H1 (cell line): ENCODE results near the gene BNC2. TPM values are rescaled to one million over a fixed set of nuclear protein-coding genes. Genes with fewer than 3 reads are reported as not detected.

Source experiments
- CTCF ChIA-PET: fragments of 300-600 bp; sonication (Branson Sonifier 250); formaldehyde crosslinking; loops from one replicate; lab custom pipeline; 2021; ENCODE audit not compliant: partially characterized antibody; lab: Charles Lee
- POLR2A ChIA-PET: fragments of 300-600 bp; sonication (Branson Sonifier 250); formaldehyde crosslinking; loops from one replicate; lab custom pipeline; 2021; ENCODE audit warnings: inconsistent platforms; ENCODE audit not compliant: partially characterized antibody; lab: Charles Lee
- DNase-seq, 2 experiments: peaks; one replicate each; pipeline versions ENCODE4 v3.0.0 to v3.0.0-alpha.2; 2010 to 2022; ENCODE audit warnings: low spot score in 2 of 2, low read depth in 1 of 2, mixed read lengths in 1 of 2
- FAIRE-seq: peaks from 2 replicates; lab custom pipeline; 2011; peaks lifted over from hg19 to GRCh38; lab: Jason Lieb, UNC
- H2AFZ ChIP-seq: 2 replicates; pipeline ENCODE4 v1.8.1; 2012; ENCODE audit warnings: low read length, inconsistent platforms
- H2AK5ac ChIP-seq: 2 replicates; pipeline ENCODE4 v1.6.1; 2013; ENCODE audit warnings: low read depth, low read length
- H2BK120ac ChIP-seq: replicated peaks from 2 replicates; pipeline ENCODE3; 2013; ENCODE audit warnings: low read depth, low read length, inconsistent platforms
- H2BK12ac ChIP-seq: 2 replicates; pipeline ENCODE4 v1.6.1; 2013; ENCODE audit warnings: low read depth, low read length
- H2BK15ac ChIP-seq: 2 replicates; pipeline ENCODE4 v1.6.1; 2013; ENCODE audit warnings: low read length
- H2BK20ac ChIP-seq: 2 replicates; pipeline ENCODE4 v1.6.1; 2013; ENCODE audit warnings: low read length
- H2BK5ac ChIP-seq: 2 replicates; pipeline ENCODE4 v1.6.1; 2013; ENCODE audit warnings: low read depth, low read length
- H3K14ac ChIP-seq: 2 replicates; pipeline ENCODE4 v1.6.1; 2013; ENCODE audit warnings: inconsistent platforms; ENCODE audit not compliant: insufficient read length
- H3K18ac ChIP-seq: 2 replicates; pipeline ENCODE4 v1.6.1; 2013; ENCODE audit warnings: low read length; ENCODE audit errors: extremely low read depth
- H3K23ac ChIP-seq: 2 replicates; pipeline ENCODE4 v1.6.1; 2013; ENCODE audit warnings: inconsistent platforms; ENCODE audit not compliant: insufficient read length
- H3K23me2 ChIP-seq: 2 replicates; pipeline ENCODE4 v1.6.1; 2013; ENCODE audit warnings: low read depth, low read length
- H3K27ac ChIP-seq: 2 replicates; pipeline ENCODE4 v1.6.1; 2011; ENCODE audit warnings: low read depth, low read length, inconsistent platforms
- H3K27me3 ChIP-seq, 4 experiments: replicated peaks in 1 of 4; 1 replicate in 1 of 4; 2 replicates in 3 of 4; pipeline versions ENCODE4 v1.6.1 to v1.8.1; 2011 to 2013; ENCODE audit warnings: low read length in 3 of 4, mild to moderate bottlenecking in 3 of 4, inconsistent platforms in 2 of 4, mixed read lengths in 2 of 4, moderate library complexity in 1 of 4; ENCODE audit not compliant: control insufficient read depth in 3 of 4, insufficient read depth in 3 of 4; ENCODE audit errors: extremely low read depth in 1 of 4
- H3K36me3 ChIP-seq, 4 experiments: 2 replicates each; pipeline versions ENCODE4 v1.6.1 to v1.8.1; 2011 to 2013; ENCODE audit warnings: mild to moderate bottlenecking in 4 of 4, low read length in 3 of 4, moderate library complexity in 2 of 4, control low read depth in 1 of 4, inconsistent platforms in 1 of 4; ENCODE audit not compliant: insufficient read depth in 4 of 4, control insufficient read depth in 2 of 4
- H3K4ac ChIP-seq: replicated peaks from 2 replicates; pipeline ENCODE3; 2013; ENCODE audit warnings: low read length, low read depth, mixed read lengths, inconsistent platforms; ENCODE audit not compliant: insufficient read length
- H3K4me1 ChIP-seq, 4 experiments: replicated peaks in 1 of 4; 1 replicate in 1 of 4; 2 replicates in 3 of 4; pipeline versions ENCODE4 v1.6.1 to v1.8.1; 2011 to 2013; ENCODE audit warnings: low read length in 3 of 4, inconsistent platforms in 2 of 4, mixed read lengths in 1 of 4; ENCODE audit not compliant: insufficient read depth in 4 of 4, control insufficient read depth in 3 of 4
- H3K4me2 ChIP-seq, 2 experiments: 2 replicates each; pipeline versions ENCODE4 v1.6.1 to v1.8.1; 2011 to 2013; ENCODE audit warnings: low read depth in 2 of 2, low read length in 2 of 2, control low read depth in 1 of 2, inconsistent platforms in 1 of 2, mild to moderate bottlenecking in 1 of 2; ENCODE audit not compliant: insufficient read depth in 1 of 2
- H3K4me3 ChIP-seq, 4 experiments: fragments of 200-600, 300-600 bp in 1 of 4; sonication (generic), shearing (Covaris generic), sonication (Bioruptor Twin) in 1 of 4; 2 replicates each; pipeline versions ENCODE4 v1.5.1 to v1.8.1; 2011 to 2016; ENCODE audit warnings: low read length in 4 of 4, low read depth in 3 of 4, control low read depth in 2 of 4, inconsistent platforms in 2 of 4, mild to moderate bottlenecking in 2 of 4, mixed read lengths in 1 of 4, moderate library complexity in 1 of 4; ENCODE audit not compliant: insufficient read depth in 2 of 4; ENCODE audit errors: extremely low read depth in 1 of 4
- H3K56ac ChIP-seq: replicated peaks from 2 replicates; pipeline ENCODE3; 2013; ENCODE audit warnings: low read depth, mild to moderate bottlenecking, mixed read lengths, low read length, inconsistent platforms; ENCODE audit not compliant: insufficient read length
- H3K79me1 ChIP-seq: 2 replicates; pipeline ENCODE4 v1.6.1; 2013; ENCODE audit warnings: low read depth, low read length, control low read depth
- H3K79me2 ChIP-seq, 2 experiments: 2 replicates each; pipeline versions ENCODE4 v1.6.1 to v1.8.1; 2012 to 2013; ENCODE audit warnings: low read length in 2 of 2, mild to moderate bottlenecking in 2 of 2, inconsistent platforms in 1 of 2; ENCODE audit not compliant: insufficient read depth in 2 of 2, control insufficient read depth in 1 of 2
- H3K9ac ChIP-seq, 4 experiments: replicated peaks in 1 of 4; 1 replicate in 1 of 4; 2 replicates in 3 of 4; pipeline versions ENCODE4 v1.6.1 to v1.8.1; 2011 to 2013; ENCODE audit warnings: low read depth in 3 of 4, low read length in 3 of 4, control low read depth in 2 of 4, mild to moderate bottlenecking in 2 of 4, moderate library complexity in 2 of 4, inconsistent platforms in 1 of 4; ENCODE audit errors: extremely low read depth in 1 of 4
- H3K9me3 ChIP-seq, 2 experiments: 2 replicates each; pipeline versions ENCODE4 v1.6.1 to v1.8.1; 2012 to 2013; ENCODE audit warnings: mild to moderate bottlenecking in 2 of 2, moderate library complexity in 2 of 2, control low read depth in 1 of 2, inconsistent platforms in 1 of 2, low read depth in 1 of 2, low read length in 1 of 2, mixed read lengths in 1 of 2; ENCODE audit not compliant: insufficient read depth in 2 of 2
- H4K20me1 ChIP-seq, 2 experiments: replicated peaks in 1 of 2; 2 replicates each; pipeline versions ENCODE3 to v1.8.1; 2011 to 2013; ENCODE audit warnings: inconsistent platforms in 2 of 2, low read length in 2 of 2, mild to moderate bottlenecking in 1 of 2; ENCODE audit not compliant: insufficient read depth in 2 of 2, control insufficient read depth in 1 of 2
- H4K5ac ChIP-seq: 2 replicates; pipeline ENCODE4 v1.6.1; 2013; ENCODE audit warnings: low read length, low read depth, mixed read lengths, inconsistent platforms; ENCODE audit not compliant: insufficient read length
- H4K8ac ChIP-seq: 2 replicates; pipeline ENCODE4 v1.8.0; 2013; ENCODE audit warnings: mild to moderate bottlenecking, moderate library complexity, low read length, inconsistent platforms; ENCODE audit not compliant: insufficient read depth; ENCODE audit errors: extremely low read depth
- H4K91ac ChIP-seq: replicated peaks from 2 replicates; pipeline ENCODE3; 2013; ENCODE audit warnings: low read length, mixed read lengths, inconsistent platforms; ENCODE audit not compliant: insufficient read length
- GABPA ChIP-seq: IDR thresholded peaks from 2 replicates; pipeline ENCODE4 v1.6.1; 2011; ENCODE audit warnings: mild to moderate bottlenecking, low read length, moderate library complexity, borderline replicate concordance; ENCODE audit not compliant: insufficient read depth
- JUND ChIP-seq: IDR thresholded peaks from 2 replicates; pipeline ENCODE4 v1.6.1; 2011; ENCODE audit warnings: mild to moderate bottlenecking, improper control_type of control experiment, low read length
- KDM1A ChIP-seq: fragments of 200-600, 300-600 bp; sonication (generic); IDR thresholded peaks from 2 replicates; pipeline ENCODE4 v1.7.1; 2016; ENCODE audit warnings: mild to moderate bottlenecking, low read length, borderline replicate concordance
- SIX5 ChIP-seq: IDR thresholded peaks from 2 replicates; pipeline ENCODE4 v1.6.1; 2011; ENCODE audit warnings: mild to moderate bottlenecking, low read depth, low read length
- TAF1 ChIP-seq: IDR thresholded peaks from 2 replicates; pipeline ENCODE4 v1.6.1; 2011; ENCODE audit warnings: mild to moderate bottlenecking, low read depth, low read length
- USF2 ChIP-seq: IDR thresholded peaks from 2 replicates; pipeline ENCODE4 v1.6.1; 2011; ENCODE audit warnings: low read length, improper control_type of control experiment
- WGBS, 2 experiments: shearing (Covaris generic) in 1 of 2; methylation state at CpG; one replicate each; pipeline versions ENCODE4 v1.1.6 to v1.1.7; 2013 to 2015; ENCODE audit warnings: low lambda C conversion rate in 2 of 2, mixed read lengths in 2 of 2, inconsistent platforms in 1 of 2, low coverage in 1 of 2, missing lambda C conversion rate in 1 of 2; ENCODE audit not compliant: insufficient replicate concordance in 2 of 2, insufficient coverage in 1 of 2, insufficient read length in 1 of 2; ENCODE audit errors: extremely low coverage in 1 of 2, missing lambda C conversion rate in 1 of 2; 5-methylcytosine and 5-hydroxymethylcytosine counted together
- polyA plus RNA-seq, 7 experiments: library from polyadenylated mRNA; depleted of rRNA in 3 of 7; stranded (reverse) in 5 of 7; unstranded in 2 of 7; fragments of >200 nt in 5 of 7; fragments of 200-250 nt in 2 of 7; gene quantifications; 1 replicate in 5 of 7; 2 replicates in 1 of 7; 4 replicates in 1 of 7; pipeline versions ENCODE4 v1.2.1 to v1.2.3, GENCODE V29; 2011 to 2013; ENCODE audit warnings: missing spikeins in 2 of 7, mixed read lengths in 2 of 7
- total RNA-seq: library from RNA; stranded (reverse); fragmentation: NEBNext Ultra II Directional; extraction: Animal tissue kit (Norgen Biotek cat#: 25700); gene quantifications from 2 replicates; pipeline ENCODE4 v1.2.1, GENCODE V29; 2021

The BNC2 gene
- total and polyA plus RNA-seq, 2 of the 8 experiments (the other 6 are each of a cell fraction or from before 2014, with no cell fraction given): 16.0 to 26.8 TPM

- no peak overlapping the region for H2BK5ac ChIP-seq
- ChIA-PET CTCF (interaction anchor here (0.6 to 0.9 kb wide), 2 partner anchors 19 to 410 kb away, joined by 3 to 4 read pairs; no protein-coding TSS in a partner anchor), POLR2A (no interaction called here)
- WGBS, 2 experiments: 91% methylated on average over 3 of the region's 3 CpGs; no CpG with 5 or more reads in 1 of the 2 experiments
- no peaks in the 10 kb centered on the region for H3K27me3 ChIP-seq
- no peak overlapping the region for H2AFZ ChIP-seq
- H2BK12ac ChIP-seq: no peak overlapping the region
- no peak overlapping the region for H3K23ac ChIP-seq
- no peak overlapping the region for H3K4me3 ChIP-seq
- peaks cover 0 to 9% (median 3%) of the 10 kb centered on the region in 4 experiments; a peak in 2 of 7 replicates for H3K4me1 ChIP-seq
- H3K9ac ChIP-seq: no peak overlapping the region
- H4K8ac ChIP-seq: no peak overlapping the region
- DNase-seq: no peak
- no peaks in the 10 kb centered on the region for H3K79me1 ChIP-seq
- no peak overlapping the region for H2BK120ac ChIP-seq
- no peak overlapping the region for H2BK20ac ChIP-seq
- no peaks in the 10 kb centered on the region for H3K36me3 ChIP-seq
- H4K5ac ChIP-seq: no peak overlapping the region
- no peak overlapping the region for H3K14ac ChIP-seq
- H3K4me2 ChIP-seq: no peak overlapping the region
- no peaks in the 10 kb centered on the region for H4K20me1 ChIP-seq
- no peak overlapping the region for H4K91ac ChIP-seq
- H3K56ac ChIP-seq: no peak overlapping the region
- TF ChIP-seq JUND: no peak
- no peak for TF ChIP-seq USF2
- TF ChIP-seq TAF1: no peak
- TF ChIP-seq KDM1A: no peak
- no peak for TF ChIP-seq GABPA
- no peak for TF ChIP-seq SIX5
- H3K18ac ChIP-seq: no peak overlapping the region
- no peaks in the 10 kb centered on the region for H3K23me2 ChIP-seq
- H2AK5ac ChIP-seq: no peak overlapping the region
- no peak overlapping the region for H3K27ac ChIP-seq
- no peaks in the 10 kb centered on the region for H3K9me3 ChIP-seq
- no peak overlapping the region for H2BK15ac ChIP-seq
- peak; percentile 7 for FAIRE-seq
- no peaks in the 10 kb centered on the region; a peak in 1 of 4 replicates for H3K79me2 ChIP-seq
- no peak overlapping the region for H3K4ac ChIP-seq
These were observed 327.2 kb downstream of the BNC2 start for GRCh38 chr9:16543225-16543624.
